Renal pelvis (tissue), 12 donors: ENCODE results near the gene SMIM20. TPM values are rescaled to one million over a fixed set of nuclear protein-coding genes. Genes with fewer than 3 reads are reported as not detected.
"Not testable (repeated sequence)": the region's sequence is repeated elsewhere in the genome, so short reads cannot be mapped to it uniquely, and the experiment has no call there.

ENCODE experiments used
- DNase-seq: peaks from one replicate; pipeline ENCODE4 v3.0.0-alpha.2; 2013
- long read RNA-seq, 16 experiments: transcript quantifications; one replicate each; lab custom pipeline, GENCODE V29; 2026
- polyA plus RNA-seq, 3 donors: library from polyadenylated mRNA; unstranded; fragments of 120-200 nt; gene quantifications; one replicate each; pipeline ENCODE4 v1.2.1, GENCODE V29; 2013; ENCODE audit not compliant: insufficient read length in 3 of 3

Gene SMIM20
- 10 to 100 TPM; 45.6 to 47.6 (median 47.3) TPM for polyA plus RNA-seq
- long read RNA-seq, donor 1, transcript SMIM20-201 (3 exons, 935 nt) = major isoform, 38 of 46 reads
- long read RNA-seq, donor 1, partial matches to known transcripts = 8 of 46 reads
- long read RNA-seq, donor 1, other reads (novel, unspliced or antisense) = 0 of 46 reads
- long read RNA-seq, donor 2, transcript SMIM20-201 (3 exons, 935 nt) = major isoform, 53 of 53 reads
- long read RNA-seq, donor 2, partial matches to known transcripts = 0 of 53 reads
- long read RNA-seq, donor 2, other reads (novel, unspliced or antisense) = 0 of 53 reads
- long read RNA-seq, donor 3, transcript SMIM20-201 (3 exons, 935 nt) = major isoform, 49 of 70 reads
- long read RNA-seq, donor 3, partial matches to known transcripts = 21 of 70 reads
- long read RNA-seq, donor 3, other reads (novel, unspliced or antisense) = 0 of 70 reads
- long read RNA-seq, donor 4, transcript SMIM20-201 (3 exons, 935 nt) = major isoform, 56 of 57 reads
- long read RNA-seq, donor 4, partial matches to known transcripts = 0 of 57 reads
- long read RNA-seq, donor 4, other reads (novel, unspliced or antisense) = 0 of 57 reads
- long read RNA-seq, donor 5, transcript SMIM20-201 (3 exons, 935 nt) = major isoform, 22 of 28 reads
- long read RNA-seq, donor 5, partial matches to known transcripts = 6 of 28 reads
- long read RNA-seq, donor 5, other reads (novel, unspliced or antisense) = 0 of 28 reads
- long read RNA-seq, donor 6, transcript SMIM20-201 (3 exons, 935 nt) = major isoform, 32 of 48 reads
- long read RNA-seq, donor 6, partial matches to known transcripts = 13 of 48 reads
- long read RNA-seq, donor 6, other reads (novel, unspliced or antisense) = 0 of 48 reads
- long read RNA-seq, donor 7, transcript SMIM20-201 (3 exons, 935 nt) = major isoform, 32 of 54 reads
- long read RNA-seq, donor 7, partial matches to known transcripts = 20 of 54 reads
- long read RNA-seq, donor 7, other reads (novel, unspliced or antisense) = 0 of 54 reads
- long read RNA-seq, donor 8, transcript SMIM20-201 (3 exons, 935 nt) = major isoform, 15 of 15 reads
- long read RNA-seq, donor 8, partial matches to known transcripts = 0 of 15 reads
- long read RNA-seq, donor 8, other reads (novel, unspliced or antisense) = 0 of 15 reads
- long read RNA-seq, donor 9, transcript SMIM20-201 (3 exons, 935 nt) = major isoform, 50 of 51 reads
- long read RNA-seq, donor 9, partial matches to known transcripts = 0 of 51 reads
- long read RNA-seq, donor 9, other reads (novel, unspliced or antisense) = 0 of 51 reads
- long read RNA-seq, donor 10, transcript SMIM20-201 (3 exons, 935 nt) = major isoform, 44 of 54 reads
- long read RNA-seq, donor 10, partial matches to known transcripts = 10 of 54 reads
- long read RNA-seq, donor 10, other reads (novel, unspliced or antisense) = 0 of 54 reads
- long read RNA-seq, donor 11, transcript SMIM20-201 (3 exons, 935 nt) = major isoform, 17 of 25 reads
- long read RNA-seq, donor 11, partial matches to known transcripts = 8 of 25 reads
- long read RNA-seq, donor 11, other reads (novel, unspliced or antisense) = 0 of 25 reads
- long read RNA-seq, donor 12, transcript SMIM20-201 (3 exons, 935 nt) = major isoform, 43 of 44 reads
- long read RNA-seq, donor 12, partial matches to known transcripts = 0 of 44 reads
- long read RNA-seq, donor 12, other reads (novel, unspliced or antisense) = 0 of 44 reads
- long read RNA-seq, donor 13, transcript SMIM20-201 (3 exons, 935 nt) = major isoform, 22 of 30 reads
- long read RNA-seq, donor 13, partial matches to known transcripts = 8 of 30 reads
- long read RNA-seq, donor 13, other reads (novel, unspliced or antisense) = 0 of 30 reads
- long read RNA-seq, donor 14, transcript SMIM20-201 (3 exons, 935 nt) = major isoform, 50 of 53 reads
- long read RNA-seq, donor 14, partial matches to known transcripts = 0 of 53 reads
- long read RNA-seq, donor 14, other reads (novel, unspliced or antisense) = 0 of 53 reads
- long read RNA-seq, donor 15, transcript SMIM20-201 (3 exons, 935 nt) = major isoform, 47 of 212 reads
- long read RNA-seq, donor 15, partial matches to known transcripts = 164 of 212 reads
- long read RNA-seq, donor 15, other reads (novel, unspliced or antisense) = 0 of 212 reads
- long read RNA-seq, donor 16, transcript SMIM20-201 (3 exons, 935 nt) = major isoform, 62 of 85 reads
- long read RNA-seq, donor 16, partial matches to known transcripts = 21 of 85 reads
- long read RNA-seq, donor 16, other reads (novel, unspliced or antisense) = 0 of 85 reads

DNA sequence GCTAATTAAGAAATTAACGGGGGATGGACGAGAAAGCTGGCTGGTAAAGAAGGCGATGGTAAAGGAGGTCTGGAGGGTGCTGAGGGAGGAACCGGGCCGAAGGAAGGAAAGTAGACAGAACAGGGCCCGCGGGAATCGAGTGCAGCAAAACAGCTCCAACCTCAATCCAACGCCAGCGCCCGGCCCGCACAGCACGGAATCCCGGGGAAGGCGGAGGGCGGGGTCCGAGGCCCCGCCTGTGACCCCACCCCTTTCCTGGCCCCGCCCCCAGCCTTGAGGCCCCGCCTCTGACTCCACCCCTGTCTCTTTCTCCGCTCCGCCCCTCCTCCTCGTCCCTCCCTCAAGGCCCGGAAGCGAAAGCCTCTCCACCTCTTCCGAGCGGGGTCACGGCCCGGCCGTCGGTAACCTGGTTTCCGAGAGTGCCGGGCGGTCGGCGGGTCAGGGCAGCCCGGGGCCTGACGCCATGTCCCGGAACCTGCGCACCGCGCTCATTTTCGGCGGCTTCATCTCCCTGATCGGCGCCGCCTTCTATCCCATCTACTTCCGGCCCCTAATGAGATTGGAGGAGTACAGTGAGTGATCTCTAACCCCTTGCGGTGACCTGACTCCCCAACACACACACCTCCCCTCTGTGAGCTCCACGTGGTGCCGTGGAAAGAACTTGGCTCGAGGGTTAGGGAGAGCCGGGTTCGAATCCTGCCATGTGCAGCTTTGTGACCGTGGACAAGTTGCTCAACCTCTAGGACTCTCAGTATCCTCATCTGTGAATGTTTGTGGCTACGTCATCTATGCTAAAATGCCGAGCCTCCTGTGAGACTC is at the start of gene SMIM20:
TSS of gene SMIM20 (plus strand) at position 370 of the 819 bp plus-strand sequence. CDS start at position 464, 94 bp downstream.
- peak; percentile 86 for DNase-seq

GRCh38 chr4:25865586-25865985 is 48.4 kb upstream of the SMIM20 start:
- no peak for DNase-seq

DNA sequence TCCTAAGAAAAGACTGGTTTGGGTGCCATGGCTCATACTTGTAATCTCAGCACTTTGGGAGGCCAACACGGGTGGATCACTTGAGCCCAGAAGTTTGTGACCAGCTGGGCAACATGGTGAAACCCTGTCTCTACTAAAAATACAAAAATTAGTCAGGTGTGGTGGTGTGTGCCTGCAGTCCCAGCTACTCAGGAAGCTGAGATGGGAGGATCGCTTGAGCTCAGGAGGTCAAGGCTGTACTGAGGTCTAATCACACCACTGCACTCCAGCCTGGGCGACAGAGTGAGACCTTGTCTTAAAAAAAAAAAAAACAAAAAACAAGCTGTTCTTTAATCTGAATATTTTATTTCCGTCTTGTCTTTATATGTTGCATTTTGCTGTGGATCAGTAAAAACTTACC is 47.6 kb upstream of the SMIM20 start:
- not testable (repeated sequence) for DNase-seq

DNA sequence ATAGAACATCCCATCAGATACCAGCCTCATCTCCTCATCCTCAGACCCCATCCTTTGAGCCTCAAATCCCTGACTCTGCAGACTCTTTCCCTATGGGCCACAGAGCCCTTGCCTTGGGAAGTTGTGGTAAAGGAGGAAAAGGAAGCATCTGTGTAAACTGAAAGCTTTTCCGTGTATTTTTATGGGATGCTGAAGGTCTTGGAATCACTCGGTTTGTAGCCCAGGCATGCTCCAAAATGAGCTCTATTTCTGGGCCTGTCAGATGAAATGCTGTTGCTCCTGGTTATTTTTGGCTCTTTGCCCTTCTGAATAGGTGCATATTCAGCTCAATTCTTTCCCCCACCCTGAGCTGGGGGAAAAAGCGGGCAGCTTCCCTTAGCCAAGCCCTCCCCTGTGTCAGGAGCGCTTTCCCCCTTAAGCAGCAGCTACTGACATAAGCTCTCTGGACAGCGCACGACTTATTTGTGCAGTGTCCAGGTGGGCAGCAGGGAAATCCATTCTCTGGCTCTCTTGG is 46.2 kb upstream of the SMIM20 start:
- no peak for DNase-seq

DNA sequence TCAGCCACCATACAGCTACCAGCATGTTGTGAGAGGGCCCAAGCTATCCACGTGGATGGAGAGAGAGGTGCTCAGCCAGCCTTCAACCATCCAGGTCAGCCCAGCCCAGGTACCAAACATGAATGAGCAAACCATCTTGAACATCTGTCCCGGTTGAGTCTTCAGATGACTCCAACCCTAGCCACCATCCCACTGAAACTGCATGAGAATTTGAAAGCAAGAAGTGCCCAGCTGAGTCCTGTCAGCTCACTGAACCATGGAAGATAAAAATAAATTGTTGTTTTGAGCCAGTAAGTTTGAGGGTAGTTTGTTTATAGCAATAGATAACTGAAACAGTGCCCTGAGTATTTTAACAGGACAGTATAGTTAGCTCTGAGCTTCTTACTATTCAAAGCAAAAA is 43.9 kb upstream of the SMIM20 start:
- DNase-seq = no peak

- DNase-seq = no peak
Measured at GRCh38 chr4:25872851-25873631, 41.0 kb upstream of the SMIM20 start.

DNA sequence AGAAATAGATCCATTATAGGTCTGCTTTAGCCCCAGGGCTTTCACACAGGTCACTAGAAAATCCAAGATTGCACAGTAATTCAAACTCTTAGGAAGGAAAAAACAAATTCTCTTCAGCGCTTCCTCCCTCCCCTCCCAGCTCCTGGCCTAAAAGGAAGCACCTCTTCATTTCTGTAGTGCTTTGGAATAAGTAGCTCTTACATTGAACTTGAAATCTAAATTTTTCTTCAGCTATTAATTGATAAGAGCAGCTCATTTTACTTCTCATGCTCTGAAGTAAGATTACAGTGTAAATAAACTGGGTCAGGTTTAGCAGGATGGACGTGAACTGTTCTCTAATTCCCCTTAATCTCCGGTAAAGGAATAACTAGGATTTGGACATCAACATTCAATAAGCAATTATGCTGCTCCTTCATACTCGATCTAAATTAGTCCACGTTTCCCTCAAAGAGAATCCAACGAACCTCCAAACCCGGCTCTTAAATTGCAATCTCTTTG is 40.3 kb upstream of the SMIM20 start:
- no peak for DNase-seq

GRCh38 chr4:25874655-25875054 is 39.4 kb upstream of the SMIM20 start:
- DNase-seq = no peak

GRCh38 chr4:25875281-25875745 is 38.7 kb upstream of the SMIM20 start:
- no peak for DNase-seq

DNA sequence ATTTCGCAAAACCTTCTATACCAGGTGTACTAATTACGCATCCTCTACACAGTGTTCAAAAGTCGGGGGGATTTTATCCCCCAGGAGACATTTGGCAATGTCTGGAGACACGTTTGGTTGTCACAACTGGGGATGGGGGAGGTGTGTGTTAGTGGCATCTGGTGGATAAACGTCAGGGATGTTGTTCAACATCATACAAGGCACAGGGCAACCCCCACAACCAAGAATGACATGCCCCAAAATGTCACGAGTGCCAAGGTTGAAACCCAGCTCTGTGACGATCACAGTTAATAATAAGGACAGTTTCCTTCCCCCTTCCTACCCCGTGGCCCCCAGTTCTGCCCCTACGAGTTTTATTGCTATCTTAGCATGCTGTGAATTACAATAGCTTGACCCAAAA is 35.3 kb upstream of the SMIM20 start:
- no peak for DNase-seq

DNA sequence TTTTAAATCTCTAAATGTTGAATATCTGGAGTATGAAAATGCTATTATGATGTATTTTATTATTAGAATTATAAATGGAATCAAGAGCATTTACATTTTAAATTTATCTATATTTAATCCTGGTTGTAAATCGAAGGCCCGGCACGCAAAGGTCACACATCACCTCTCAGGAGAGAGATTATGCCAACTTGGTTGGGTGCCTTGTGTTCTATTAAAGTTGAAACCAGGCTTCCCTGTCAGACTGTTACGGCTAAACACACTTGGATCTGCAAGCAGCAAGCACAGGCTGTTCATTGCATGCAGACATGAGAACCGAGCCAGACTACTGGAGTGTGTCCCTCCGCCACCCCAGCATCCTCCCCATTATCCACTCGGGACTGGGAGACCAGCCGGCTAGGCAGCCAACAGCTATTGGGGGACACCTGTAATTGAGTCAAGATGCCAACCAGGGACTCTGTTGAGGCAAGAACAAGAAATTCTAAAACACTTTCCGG is 34.9 kb upstream of the SMIM20 start:
- no peak for DNase-seq

DNA sequence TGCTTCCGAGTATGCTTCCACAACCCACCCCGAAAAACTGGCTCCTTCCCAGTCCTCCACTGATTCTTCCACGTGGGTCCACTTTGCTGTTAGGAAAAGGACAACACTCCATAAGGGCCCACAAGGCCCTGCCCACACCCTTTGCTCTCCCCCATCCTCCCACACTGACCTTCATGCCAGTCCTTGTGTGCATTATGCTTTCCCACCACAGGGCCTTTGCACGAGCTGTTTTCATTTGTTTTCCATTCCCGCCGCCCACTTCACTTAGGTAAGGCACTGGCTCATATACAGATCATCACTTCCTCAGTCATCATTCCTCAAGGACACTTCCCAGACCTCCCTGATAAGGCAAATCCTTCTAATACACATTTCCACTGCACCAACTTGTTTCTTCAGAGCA is 34.4 kb upstream of the SMIM20 start:
- no peak for DNase-seq

DNA sequence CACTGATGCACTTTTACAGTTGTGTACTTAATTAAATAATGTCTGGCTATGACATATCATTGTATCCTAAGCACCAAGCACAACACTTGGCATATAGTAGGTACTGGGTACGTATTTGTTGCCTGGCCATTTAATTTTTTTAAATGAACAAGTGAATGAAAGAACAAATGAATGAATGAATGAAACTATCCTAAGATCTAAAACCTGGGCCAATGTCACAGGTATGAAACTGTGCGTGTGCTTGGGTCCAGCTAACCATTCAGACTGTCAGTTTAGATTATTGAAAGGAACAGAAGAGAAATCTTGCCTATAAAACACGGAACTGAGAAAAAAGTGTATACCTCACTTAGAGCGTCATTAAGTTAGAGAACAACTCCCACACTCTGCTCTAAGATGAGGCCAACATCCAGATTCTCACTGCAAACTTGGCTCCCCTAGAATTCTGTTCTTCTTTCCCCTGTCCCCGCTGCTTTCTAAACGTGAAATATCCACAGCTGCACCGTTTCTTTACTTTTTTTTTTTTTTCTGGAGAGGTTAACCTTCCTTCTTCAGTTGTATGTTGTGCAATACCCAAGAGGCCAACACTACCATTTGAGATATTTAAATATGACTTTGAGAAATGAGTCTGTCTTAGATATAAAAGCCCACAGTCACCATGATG is 33.9 kb upstream of the SMIM20 start:
- DNase-seq = no peak

- DNase-seq = no peak
Measured at GRCh38 chr4:25881193-25881592, 32.8 kb upstream of the SMIM20 start.

GRCh38 chr4:25882226-25882625 is 31.8 kb upstream of the SMIM20 start:
- DNase-seq = no peak

DNA sequence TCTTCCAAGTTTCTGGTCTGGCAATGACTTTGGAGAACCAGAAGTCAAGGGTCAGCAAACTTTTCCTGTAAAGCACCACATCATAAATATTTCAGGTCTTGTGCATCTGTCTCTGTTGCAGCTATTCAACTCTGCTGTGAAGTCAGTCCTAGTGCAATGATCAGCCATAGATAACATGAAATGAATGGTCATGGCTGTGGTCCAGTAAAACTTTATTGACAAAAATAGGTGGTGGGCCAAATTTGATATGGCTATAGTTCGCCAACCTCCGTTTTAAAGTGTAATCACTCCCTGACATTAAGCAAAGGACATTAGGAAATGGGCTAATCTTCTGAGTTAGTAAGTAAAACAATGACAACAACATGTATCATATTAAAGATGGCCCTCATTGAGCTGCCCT is 30.5 kb upstream of the SMIM20 start:
- no peak for DNase-seq
